ENCODE measurements around the gene CUX1.

CUX1 gene

DNA sequence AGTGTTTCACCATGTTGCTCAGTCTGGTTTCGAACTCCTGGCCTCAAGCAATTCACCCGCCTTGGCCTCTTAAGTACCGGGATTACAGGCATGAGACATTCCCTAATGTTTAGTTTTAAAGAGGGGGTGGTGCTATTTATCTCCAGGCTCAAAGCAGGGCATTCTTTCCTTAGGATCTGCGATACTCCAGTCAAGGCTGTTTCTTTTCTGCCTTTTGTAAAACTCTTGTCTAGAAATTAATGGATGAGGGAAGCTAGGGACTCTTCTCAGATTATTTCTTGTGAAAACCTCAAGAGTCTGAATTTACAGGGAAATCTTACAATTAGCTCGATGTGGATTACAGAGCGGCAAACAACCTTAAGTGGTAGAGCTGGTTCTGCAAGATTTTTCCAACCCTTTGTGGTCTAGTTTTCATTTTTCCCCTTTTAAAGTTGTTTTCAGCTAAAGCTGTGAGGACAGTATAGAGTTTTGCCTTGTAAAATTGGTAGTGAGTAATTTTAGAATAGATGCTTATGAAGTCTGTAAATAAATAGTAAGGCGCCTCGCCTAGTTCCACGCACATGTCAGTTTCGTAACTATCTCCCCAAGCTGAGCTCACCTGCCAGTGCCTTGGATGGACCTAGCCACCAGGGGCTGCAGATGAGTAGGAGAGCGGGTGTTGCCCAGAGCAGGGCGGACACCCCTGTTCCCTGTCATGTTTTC lies 53.1 kb downstream of the CUX1 start:
- no peak overlapping the region for H3K4me3 ChIP-seq (replicated peaks; ENCODE audit: insufficient read depth, low read length)
- no peak overlapping the region for H3K27ac ChIP-seq (replicated peaks)
- TF ChIP-seq POLR2AphosphoS5 (IDR thresholded peaks at IDR 0.05; ENCODE audit: low read depth), result no peak
- TF ChIP-seq, protein P1, sequence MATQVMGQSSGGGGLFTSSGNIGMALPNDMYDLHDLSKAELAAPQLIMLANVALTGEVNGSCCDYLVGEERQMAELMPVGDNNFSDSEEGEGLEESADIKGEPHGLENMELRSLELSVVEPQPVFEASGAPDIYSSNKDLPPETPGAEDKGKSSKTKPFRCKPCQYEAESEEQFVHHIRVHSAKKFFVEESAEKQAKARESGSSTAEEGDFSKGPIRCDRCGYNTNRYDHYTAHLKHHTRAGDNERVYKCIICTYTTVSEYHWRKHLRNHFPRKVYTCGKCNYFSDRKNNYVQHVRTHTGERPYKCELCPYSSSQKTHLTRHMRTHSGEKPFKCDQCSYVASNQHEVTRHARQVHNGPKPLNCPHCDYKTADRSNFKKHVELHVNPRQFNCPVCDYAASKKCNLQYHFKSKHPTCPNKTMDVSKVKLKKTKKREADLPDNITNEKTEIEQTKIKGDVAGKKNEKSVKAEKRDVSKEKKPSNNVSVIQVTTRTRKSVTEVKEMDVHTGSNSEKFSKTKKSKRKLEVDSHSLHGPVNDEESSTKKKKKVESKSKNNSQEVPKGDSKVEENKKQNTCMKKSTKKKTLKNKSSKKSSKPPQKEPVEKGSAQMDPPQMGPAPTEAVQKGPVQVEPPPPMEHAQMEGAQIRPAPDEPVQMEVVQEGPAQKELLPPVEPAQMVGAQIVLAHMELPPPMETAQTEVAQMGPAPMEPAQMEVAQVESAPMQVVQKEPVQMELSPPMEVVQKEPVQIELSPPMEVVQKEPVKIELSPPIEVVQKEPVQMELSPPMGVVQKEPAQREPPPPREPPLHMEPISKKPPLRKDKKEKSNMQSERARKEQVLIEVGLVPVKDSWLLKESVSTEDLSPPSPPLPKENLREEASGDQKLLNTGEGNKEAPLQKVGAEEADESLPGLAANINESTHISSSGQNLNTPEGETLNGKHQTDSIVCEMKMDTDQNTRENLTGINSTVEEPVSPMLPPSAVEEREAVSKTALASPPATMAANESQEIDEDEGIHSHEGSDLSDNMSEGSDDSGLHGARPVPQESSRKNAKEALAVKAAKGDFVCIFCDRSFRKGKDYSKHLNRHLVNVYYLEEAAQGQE (IDR thresholded peaks at IDR 0.05; ENCODE audit: insufficient replicate concordance, low read depth), result no peak
- TF ChIP-seq GABPA (IDR thresholded peaks at IDR 0.05; ENCODE audit: low read depth), result no peak
- TF ChIP-seq SPI1 (IDR thresholded peaks at IDR 0.05; ENCODE audit: borderline replicate concordance, low read depth), result no peak
- TF ChIP-seq CTCF (IDR thresholded peaks at IDR 0.05; ENCODE audit: insufficient read depth, low read length), result no peak
- DNase-seq (ENCODE audit: low read depth in 1 of 2, low spot score in 1 of 2), result no peak
- H3K27me3 ChIP-seq (ENCODE audit: insufficient read depth, poor library complexity, severe bottlenecking), result no peaks in the 10 kb centered on the region

DNA sequence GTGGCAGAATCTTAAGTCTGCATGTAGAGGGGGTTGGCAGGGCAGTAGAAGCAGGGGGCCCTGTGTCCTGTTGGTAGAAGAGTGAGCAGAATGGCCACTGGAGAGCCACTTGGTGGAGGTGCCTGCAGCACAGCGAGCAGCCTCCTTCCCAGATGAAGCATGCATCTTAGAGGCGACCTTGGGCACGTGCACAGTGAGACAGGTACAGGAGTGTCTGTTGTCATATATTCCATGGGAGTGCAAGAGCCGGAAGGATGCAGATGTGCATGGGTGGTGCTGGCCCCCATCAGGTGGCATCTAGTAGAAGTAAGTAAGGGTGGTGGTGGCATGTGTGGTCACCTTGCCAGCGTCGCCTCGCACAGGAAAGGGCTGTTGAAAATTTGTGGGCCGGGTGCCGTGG lies 53.9 kb downstream of the CUX1 start:
- no peak for TF ChIP-seq GABPA (IDR thresholded peaks at IDR 0.05; ENCODE audit: low read depth)
- TF ChIP-seq SPI1 (IDR thresholded peaks at IDR 0.05; ENCODE audit: borderline replicate concordance, low read depth), result no peak
- TF ChIP-seq, protein P1 (IDR thresholded peaks at IDR 0.05; ENCODE audit: insufficient replicate concordance, low read depth), result no peak
- no peak for TF ChIP-seq POLR2AphosphoS5 (IDR thresholded peaks at IDR 0.05; ENCODE audit: low read depth)
- TF ChIP-seq CTCF (IDR thresholded peaks at IDR 0.05; ENCODE audit: insufficient read depth, low read length), result no peak
- DNase-seq (ENCODE audit: low read depth in 1 of 2, low spot score in 1 of 2), result no peak
- no peak overlapping the region for H3K27ac ChIP-seq (replicated peaks)
- H3K4me3 ChIP-seq (replicated peaks; ENCODE audit: insufficient read depth, low read length), result no peak overlapping the region
- no peaks in the 10 kb centered on the region for H3K27me3 ChIP-seq (ENCODE audit: insufficient read depth, poor library complexity, severe bottlenecking)

- no peak overlapping the region for H3K27ac ChIP-seq (replicated peaks)
- TF ChIP-seq POLR2AphosphoS5 (IDR thresholded peaks at IDR 0.05; ENCODE audit: low read depth), result no peak
- TF ChIP-seq, protein P1 (IDR thresholded peaks at IDR 0.05; ENCODE audit: insufficient replicate concordance, low read depth), result no peak
- no peak for TF ChIP-seq SPI1 (IDR thresholded peaks at IDR 0.05; ENCODE audit: borderline replicate concordance, low read depth)
- no peak for TF ChIP-seq CTCF (IDR thresholded peaks at IDR 0.05; ENCODE audit: insufficient read depth, low read length)
- TF ChIP-seq GABPA (IDR thresholded peaks at IDR 0.05; ENCODE audit: low read depth), result no peak
- H3K4me3 ChIP-seq (replicated peaks; ENCODE audit: insufficient read depth, low read length), result no peak overlapping the region
- no peaks in the 10 kb centered on the region for H3K27me3 ChIP-seq (ENCODE audit: insufficient read depth, poor library complexity, severe bottlenecking)
- no peak for DNase-seq (ENCODE audit: low read depth in 1 of 2, low spot score in 1 of 2)
Observed at GRCh38 chr7:101874028-101874427, 56.6 kb downstream of the CUX1 start.

Data from HL-60 (cell line).